HepG2 (cell line): Measurements from ENCODE around the gene PCNA. TPM values are rescaled to one million over a fixed set of nuclear protein-coding genes. Genes with fewer than 3 reads are reported as not detected.

ENCODE experiments used
- ATF3 ChIP-seq: sonication (generic); formaldehyde crosslinking; IDR thresholded peaks from 2 replicates; pipeline ENCODE4 v1.4.0; 2020; ENCODE audit warnings: missing genetic modification reagents
- ATF5 ChIP-seq: sonication (generic); formaldehyde crosslinking; IDR thresholded peaks from 2 replicates; pipeline ENCODE4 v1.4.0; 2020; ENCODE audit warnings: mild to moderate bottlenecking, low read depth, missing genetic modification reagents
- DDIT3 ChIP-seq: sonication (generic); formaldehyde crosslinking; IDR thresholded peaks from 2 replicates; pipeline ENCODE4 v1.4.0; 2020; ENCODE audit warnings: mild to moderate bottlenecking, missing genetic modification reagents
- EZH2 ChIP-seq: conservative IDR thresholded peaks from 2 replicates; pipeline ENCODE4 v1.6.1; 2012; ENCODE audit warnings: mild to moderate bottlenecking, low read depth, low read length, moderate library complexity
- HNRNPL ChIP-seq: fragments of 200-400 bp; formaldehyde crosslinking; IDR thresholded peaks from 2 replicates; pipeline ENCODE4 v1.6.1; 2017; ENCODE audit warnings: mild to moderate bottlenecking, low read depth, low read length
- KDM4B ChIP-seq: sonication (generic); formaldehyde crosslinking; IDR thresholded peaks from 2 replicates; pipeline ENCODE4 v1.4.0; 2020; ENCODE audit warnings: missing genetic modification reagents
- KLF12 ChIP-seq: sonication (generic); formaldehyde crosslinking; IDR thresholded peaks from 2 replicates; pipeline ENCODE4 v1.4.0; 2020; ENCODE audit warnings: missing genetic modification reagents, borderline replicate concordance
- MAX ChIP-seq: IDR thresholded peaks from 2 replicates; pipeline ENCODE4 v1.6.1; 2012; ENCODE audit warnings: inconsistent platforms
- MAZ ChIP-seq, 2 experiments: sonication (generic) in 1 of 2; formaldehyde crosslinking in 1 of 2; IDR thresholded peaks; 2 replicates each; pipeline versions ENCODE4 v1.5.0 to v1.6.1; 2012 to 2020; ENCODE audit warnings: low read depth in 2 of 2, mild to moderate bottlenecking in 2 of 2, borderline replicate concordance in 1 of 2, improper control_type of control experiment in 1 of 2, low read length in 1 of 2, missing genetic modification reagents in 1 of 2, moderate library complexity in 1 of 2
- NCOA2 ChIP-seq: sonication (generic); formaldehyde crosslinking; IDR thresholded peaks from 2 replicates; pipeline ENCODE4 v1.8.0; 2022; ENCODE audit warnings: inconsistent platforms
- RBM39 ChIP-seq: fragments of 200-400 bp; formaldehyde crosslinking; IDR thresholded peaks from one replicate; pipeline ENCODE4 v1.6.1; 2018; ENCODE audit warnings: antibody characterized with exemption, mild to moderate bottlenecking, low read depth, low read length; ENCODE audit not compliant: poor library complexity, severe bottlenecking
- SMYD3 ChIP-seq: sonication (generic); formaldehyde crosslinking; IDR thresholded peaks from 2 replicates; pipeline ENCODE4 v1.8.1; 2023; ENCODE audit warnings: mild to moderate bottlenecking, missing genetic modification reagents
- TEAD2 ChIP-seq: sonication (generic); formaldehyde crosslinking; IDR thresholded peaks from 2 replicates; pipeline ENCODE4 v1.9.0; 2021; ENCODE audit warnings: missing genetic modification reagents
- THAP7 ChIP-seq: sonication (generic); formaldehyde crosslinking; IDR thresholded peaks from 2 replicates; pipeline ENCODE4 v1.8.1; 2023; ENCODE audit warnings: mild to moderate bottlenecking, missing genetic modification reagents
- TOE1 ChIP-seq: sonication (generic); formaldehyde crosslinking; IDR thresholded peaks from 2 replicates; pipeline ENCODE4 v1.4.0; 2020; ENCODE audit warnings: mild to moderate bottlenecking, missing genetic modification reagents
- UBTF ChIP-seq: sonication (generic); formaldehyde crosslinking; IDR thresholded peaks from 2 replicates; pipeline ENCODE4 v1.4.0; 2020; ENCODE audit warnings: mild to moderate bottlenecking, missing genetic modification reagents
- ZNF256 ChIP-seq: sonication (generic); formaldehyde crosslinking; conservative IDR thresholded peaks from 2 replicates; pipeline ENCODE4 v1.4.0; 2020; ENCODE audit warnings: missing genetic modification reagents
- ZNF326 ChIP-seq: sonication (generic); formaldehyde crosslinking; IDR thresholded peaks from 2 replicates; pipeline ENCODE4 v1.4.0; 2020; ENCODE audit warnings: missing genetic modification reagents, borderline replicate concordance
- ZNF367 ChIP-seq: sonication (generic); formaldehyde crosslinking; IDR thresholded peaks from 2 replicates; pipeline ENCODE4 v1.4.0; 2020; ENCODE audit warnings: missing genetic modification reagents, borderline replicate concordance
- ZNF670 ChIP-seq: sonication (generic); formaldehyde crosslinking; IDR thresholded peaks from 2 replicates; pipeline ENCODE4 v1.8.0; 2022; ENCODE audit warnings: mild to moderate bottlenecking, missing genetic modification reagents, borderline replicate concordance
- ZUFSP ChIP-seq: sonication (generic); formaldehyde crosslinking; IDR thresholded peaks from 2 replicates; pipeline ENCODE4 v1.9.0; 2021; ENCODE audit warnings: missing genetic modification reagents, mild to moderate bottlenecking, borderline replicate concordance
- polyA plus RNA-seq, 8 experiments: library from polyadenylated mRNA; depleted of rRNA in 3 of 8; stranded (reverse) in 7 of 8; unstranded in 1 of 8; fragments of >200 nt; fragmentation: Illumina TruSeq in 4 of 8; extraction: Trizol in 4 of 8; gene quantifications; 2 replicates each; pipeline versions ENCODE4 v1.2.1 to v1.2.3, GENCODE V29; 2011 to 2016; ENCODE audit warnings: low read depth in 4 of 8, missing spikeins in 1 of 8, mixed read lengths in 1 of 8; ENCODE audit not compliant: insufficient read depth in 1 of 8
- total RNA-seq, 5 experiments: library from RNA; depleted of rRNA; stranded (reverse); fragments of >200 nt; fragmentation: Illumina TruSeq; extraction: Trizol; gene quantifications; 2 replicates each; pipeline ENCODE4 v1.2.3, GENCODE V29; 2016; ENCODE audit warnings: low read depth in 1 of 5

Gene PCNA
- total and polyA plus RNA-seq, 2 of the 13 experiments (the other 11 are each of a cell fraction or from before 2014, with no cell fraction given) = 229 to 655 TPM

GRCh38 chr20:5119435-5120184 lies at the start of gene PCNA (continued):
- TF ChIP-seq MAX (peak; percentile 87), DDIT3 (CRISPR knock-in tag) (no peak; the same call in 1 of the 2 replicates), RBM39 (peak; percentile 86), SMYD3 (CRISPR knock-in tag) (peak; percentile 100), UBTF (CRISPR knock-in tag) (peak; percentile 93), TOE1 (CRISPR knock-in tag) (peak; percentile 78; the same call in 1 of the 2 replicates), ZNF256 (CRISPR knock-in tag) (peak; percentile 94), NCOA2 (CRISPR knock-in tag) (peak; percentile 62), TEAD2 (CRISPR knock-in tag) (peak; percentile 90; the same call in 1 of the 2 replicates), THAP7 (CRISPR knock-in tag) (peak; percentile 95), KLF12 (CRISPR knock-in tag) (peak; percentile 99), MAZ (IDR thresholded peaks at IDR 0.05; ENCODE audit: borderline replicate concordance, low read depth, low read length) (peak; percentile 60; the same call in 1 of the 2 replicates), MAZ (CRISPR knock-in tag; IDR thresholded peaks at IDR 0.05; ENCODE audit: low read depth) (peak; percentile 99), ATF3 (peak; percentile 52; the same call in 1 of the 2 replicates), ZNF367 (CRISPR knock-in tag) (no peak; the same call in none of the 2 replicates), EZH2 (no peak), HNRNPL (peak; percentile 76; the same call in 1 of the 2 replicates), ZNF670 (CRISPR knock-in tag) (peak; percentile 99), ZUFSP (CRISPR knock-in tag) (no peak; the same call in 1 of the 2 replicates), KDM4B (CRISPR knock-in tag) (peak; percentile 77), ATF5 (CRISPR knock-in tag) (peak; percentile 99), ZNF326 (CRISPR knock-in tag) (no peak)
